ENCODE measurements around the gene DNAJC5. TPM values are rescaled to one million over a fixed set of nuclear protein-coding genes. Genes with fewer than 3 reads are reported as not detected.

The DNAJC5 gene
- total RNA-seq, 2 donors from 2014 or later, result 58.9 to 63.9 TPM

- Histone ChIP-seq H3K4me3 (no peak overlapping the region), H3K36me3 (peaks cover 12% of the 10 kb centered on the region), H3K27me3 (no peaks in the 10 kb centered on the region), H3K27ac (no peak overlapping the region), H3K9me3 (no peaks in the 10 kb centered on the region), H3K4me1 (no peaks in the 10 kb centered on the region), H3K9ac (ENCODE audit: low read depth in 2 of 2, low read length in 2 of 2) (no peak overlapping the region)
- no peak for DNase-seq
- intact Hi-C loops (cut with DNase I), result no loop called here
- no peak for TF ChIP-seq CTCF (IDR thresholded peaks at IDR 0.05)
Observed at GRCh38 chr20:63890616-63891015, 4.3 kb upstream of the DNAJC5 start.

GRCh38 chr20:63891061-63892002 is 3.6 kb upstream of the DNAJC5 start:
- Histone ChIP-seq H3K4me3 (no peak overlapping the region), H3K36me3 (peaks cover 12% of the 10 kb centered on the region), H3K27me3 (no peaks in the 10 kb centered on the region), H3K9me3 (no peaks in the 10 kb centered on the region), H3K27ac (no peak overlapping the region), H3K4me1 (peaks cover under 1% of the 10 kb centered on the region), H3K9ac (ENCODE audit: low read depth in 2 of 2, low read length in 2 of 2) (no peak overlapping the region)
- intact Hi-C loops (cut with DNase I), result no loop called here
- no peak for DNase-seq
- TF ChIP-seq CTCF (IDR thresholded peaks at IDR 0.05), result no peak

DNA sequence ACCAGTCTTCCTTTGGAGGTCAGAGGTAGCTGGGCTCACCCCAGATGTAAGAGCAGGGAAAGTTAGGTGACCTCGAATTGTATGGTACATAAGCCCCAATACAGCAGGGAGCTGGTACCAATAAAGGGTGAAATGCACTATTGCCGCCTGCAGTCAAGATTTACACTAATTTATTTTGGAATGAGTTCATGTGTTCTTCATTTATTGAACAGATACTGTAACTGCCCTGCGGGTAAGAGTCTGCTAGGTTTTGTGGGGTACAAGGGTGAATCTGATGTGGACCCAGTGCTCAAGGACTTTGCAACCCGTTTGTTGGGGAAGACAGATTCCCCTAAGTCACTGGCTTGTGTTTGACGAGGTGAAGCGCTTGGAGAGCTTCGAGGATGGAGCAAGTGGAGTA is 2.5 kb upstream of the DNAJC5 start:
- Histone ChIP-seq H3K4me1 (peaks cover 9% of the 10 kb centered on the region), H3K36me3 (peaks cover 12% of the 10 kb centered on the region), H3K9ac (ENCODE audit: low read depth in 2 of 2, low read length in 2 of 2) (no peak overlapping the region), H3K27me3 (no peaks in the 10 kb centered on the region), H3K9me3 (no peaks in the 10 kb centered on the region), H3K4me3 (no peak overlapping the region), H3K27ac (no peak overlapping the region)
- DNase-seq, result no peak
- no peak for TF ChIP-seq CTCF (IDR thresholded peaks at IDR 0.05)
- intact Hi-C loops (cut with DNase I), result no loop called here

GRCh38 chr20:63893999-63894357 is 948 bp upstream of the DNAJC5 start:
- no peaks in the 10 kb centered on the region for H3K27me3 ChIP-seq
- peaks cover 8% of the 10 kb centered on the region for H3K36me3 ChIP-seq
- TF ChIP-seq CTCF (IDR thresholded peaks at IDR 0.05), result no peak
- H3K4me3 ChIP-seq, result peak overlapping the region; percentile 50
- H3K9me3 ChIP-seq, result no peaks in the 10 kb centered on the region
- H3K9ac ChIP-seq (ENCODE audit: low read depth in 2 of 2, low read length in 2 of 2), result peak overlapping the region; percentile 27 to 67
- intact Hi-C loops (cut with DNase I), result no loop called here
- DNase-seq, result no peak
- peaks cover 9% of the 10 kb centered on the region for H3K4me1 ChIP-seq
- no peak overlapping the region for H3K27ac ChIP-seq

- intact Hi-C loops (cut with DNase I), result no loop called here
- no peak for DNase-seq
- Histone ChIP-seq H3K9me3 (no peaks in the 10 kb centered on the region), H3K9ac (ENCODE audit: low read depth in 2 of 2, low read length in 2 of 2) (peak overlapping the region; percentile 64 to 82), H3K27me3 (no peaks in the 10 kb centered on the region), H3K4me3 (peak overlapping the region; percentile 56), H3K4me1 (peaks cover 9% of the 10 kb centered on the region), H3K27ac (peak overlapping the region; percentile 91), H3K36me3 (peaks cover 4% of the 10 kb centered on the region)
- TF ChIP-seq CTCF (IDR thresholded peaks at IDR 0.05), result no peak
Observed at GRCh38 chr20:63895202-63895951, 451 bp downstream of the DNAJC5 start.

Data from colonic mucosa (tissue), 4 donors.